Measurements from ENCODE around the gene EOGT. TPM values are rescaled to one million over a fixed set of nuclear protein-coding genes. Genes with fewer than 3 reads are reported as not detected.

The EOGT gene
- total and polyA plus RNA-seq, 2 experiments from 2014 or later: 11.9 to 27.2 TPM

DNA sequence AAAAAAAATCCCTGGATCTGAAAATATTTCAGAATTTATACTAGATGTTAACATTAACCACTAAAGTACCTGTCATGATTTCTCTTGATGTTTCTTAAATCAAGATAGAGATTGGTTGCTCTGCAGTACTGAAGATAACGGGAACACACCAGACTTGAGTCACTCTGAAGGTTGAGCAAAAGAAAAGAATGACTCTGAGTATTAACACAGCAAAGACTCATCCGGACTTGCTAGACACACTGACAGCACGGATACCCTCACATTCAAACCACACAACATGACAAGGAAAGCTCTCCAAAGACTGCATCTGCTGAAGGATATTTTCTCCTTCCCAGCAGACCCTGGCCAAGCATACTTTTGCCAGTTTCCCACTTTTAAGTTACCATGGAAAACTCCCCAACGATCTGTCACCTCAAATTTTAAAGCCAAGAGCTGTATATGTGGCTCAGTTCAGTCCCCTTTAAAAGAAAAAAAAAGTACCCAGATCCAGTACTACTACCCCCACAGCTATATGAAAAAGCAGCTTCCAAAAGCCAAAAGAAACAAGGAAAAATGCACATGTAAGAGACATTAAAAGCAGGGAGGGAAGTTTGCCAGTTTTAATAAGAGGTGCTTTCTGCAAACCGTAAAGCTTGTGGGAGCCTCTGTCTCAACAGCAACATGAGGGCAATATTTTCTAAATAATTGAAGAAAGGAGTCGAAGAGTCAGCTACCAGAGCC is 8.3 kb downstream of the EOGT start:
- H3K36me3 ChIP-seq (ENCODE audit: insufficient read depth): peaks cover 12% of the 10 kb centered on the region

More for the DNA sequence above, 8.3 kb downstream of the EOGT start:
- H3K4me1 ChIP-seq (ENCODE audit: insufficient read depth): peaks cover 16% of the 10 kb centered on the region; the same call in 1 of the 2 replicates
- H3F3A ChIP-seq (replicated peaks; ENCODE audit: low read depth): no peaks in the 10 kb centered on the region
- TF ChIP-seq POLR2AphosphoS5 (IDR thresholded peaks at IDR 0.05; ENCODE audit: low read depth) (no peak), STAT1 (IDR thresholded peaks at IDR 0.05; ENCODE audit: unreplicated experiment) (no peak), ETS1 (IDR thresholded peaks at IDR 0.05) (no peak), EZH2phosphoT487 (IDR thresholded peaks at IDR 0.05; ENCODE audit: unreplicated experiment) (no peak), ZNF462 (CRISPR knock-in tag; IDR thresholded peaks at IDR 0.05) (no peak), ZNF114 (CRISPR knock-in tag; IDR thresholded peaks at IDR 0.05) (no peak), EZH2 (IDR thresholded peaks at IDR 0.05; ENCODE audit: low read depth, unreplicated experiment) (no peak)
- TF ChIP-seq, protein P1, sequence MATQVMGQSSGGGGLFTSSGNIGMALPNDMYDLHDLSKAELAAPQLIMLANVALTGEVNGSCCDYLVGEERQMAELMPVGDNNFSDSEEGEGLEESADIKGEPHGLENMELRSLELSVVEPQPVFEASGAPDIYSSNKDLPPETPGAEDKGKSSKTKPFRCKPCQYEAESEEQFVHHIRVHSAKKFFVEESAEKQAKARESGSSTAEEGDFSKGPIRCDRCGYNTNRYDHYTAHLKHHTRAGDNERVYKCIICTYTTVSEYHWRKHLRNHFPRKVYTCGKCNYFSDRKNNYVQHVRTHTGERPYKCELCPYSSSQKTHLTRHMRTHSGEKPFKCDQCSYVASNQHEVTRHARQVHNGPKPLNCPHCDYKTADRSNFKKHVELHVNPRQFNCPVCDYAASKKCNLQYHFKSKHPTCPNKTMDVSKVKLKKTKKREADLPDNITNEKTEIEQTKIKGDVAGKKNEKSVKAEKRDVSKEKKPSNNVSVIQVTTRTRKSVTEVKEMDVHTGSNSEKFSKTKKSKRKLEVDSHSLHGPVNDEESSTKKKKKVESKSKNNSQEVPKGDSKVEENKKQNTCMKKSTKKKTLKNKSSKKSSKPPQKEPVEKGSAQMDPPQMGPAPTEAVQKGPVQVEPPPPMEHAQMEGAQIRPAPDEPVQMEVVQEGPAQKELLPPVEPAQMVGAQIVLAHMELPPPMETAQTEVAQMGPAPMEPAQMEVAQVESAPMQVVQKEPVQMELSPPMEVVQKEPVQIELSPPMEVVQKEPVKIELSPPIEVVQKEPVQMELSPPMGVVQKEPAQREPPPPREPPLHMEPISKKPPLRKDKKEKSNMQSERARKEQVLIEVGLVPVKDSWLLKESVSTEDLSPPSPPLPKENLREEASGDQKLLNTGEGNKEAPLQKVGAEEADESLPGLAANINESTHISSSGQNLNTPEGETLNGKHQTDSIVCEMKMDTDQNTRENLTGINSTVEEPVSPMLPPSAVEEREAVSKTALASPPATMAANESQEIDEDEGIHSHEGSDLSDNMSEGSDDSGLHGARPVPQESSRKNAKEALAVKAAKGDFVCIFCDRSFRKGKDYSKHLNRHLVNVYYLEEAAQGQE (IDR thresholded peaks at IDR 0.05; ENCODE audit: unreplicated experiment): no peak
- TF ChIP-seq, protein P2, sequence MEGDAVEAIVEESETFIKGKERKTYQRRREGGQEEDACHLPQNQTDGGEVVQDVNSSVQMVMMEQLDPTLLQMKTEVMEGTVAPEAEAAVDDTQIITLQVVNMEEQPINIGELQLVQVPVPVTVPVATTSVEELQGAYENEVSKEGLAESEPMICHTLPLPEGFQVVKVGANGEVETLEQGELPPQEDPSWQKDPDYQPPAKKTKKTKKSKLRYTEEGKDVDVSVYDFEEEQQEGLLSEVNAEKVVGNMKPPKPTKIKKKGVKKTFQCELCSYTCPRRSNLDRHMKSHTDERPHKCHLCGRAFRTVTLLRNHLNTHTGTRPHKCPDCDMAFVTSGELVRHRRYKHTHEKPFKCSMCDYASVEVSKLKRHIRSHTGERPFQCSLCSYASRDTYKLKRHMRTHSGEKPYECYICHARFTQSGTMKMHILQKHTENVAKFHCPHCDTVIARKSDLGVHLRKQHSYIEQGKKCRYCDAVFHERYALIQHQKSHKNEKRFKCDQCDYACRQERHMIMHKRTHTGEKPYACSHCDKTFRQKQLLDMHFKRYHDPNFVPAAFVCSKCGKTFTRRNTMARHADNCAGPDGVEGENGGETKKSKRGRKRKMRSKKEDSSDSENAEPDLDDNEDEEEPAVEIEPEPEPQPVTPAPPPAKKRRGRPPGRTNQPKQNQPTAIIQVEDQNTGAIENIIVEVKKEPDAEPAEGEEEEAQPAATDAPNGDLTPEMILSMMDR (conservative IDR thresholded peaks at IDR 0.05; ENCODE audit: low read depth in 2 of 2): no peak
- Mint-ChIP-seq H3K27me3 (ENCODE audit: insufficient read depth, low read depth, poor library complexity) (no peaks in the 10 kb centered on the region), H3K27ac (peak overlapping the region; percentile 20; the same call in 1 of the 2 replicates), H3K9me3 (no peaks in the 10 kb centered on the region), H3K36me3 (ENCODE audit: low read depth) (peaks cover 56% of the 10 kb centered on the region), H3K4me3 (no peak overlapping the region), H3K4me1 (peaks cover 24% of the 10 kb centered on the region)
- ATAC-seq (no peak), DNase-seq (ENCODE audit: low spot score) (no peak)
- no peaks in the 10 kb centered on the region for H4K20me1 ChIP-seq (replicated peaks; ENCODE audit: insufficient read depth)
- H3K27ac ChIP-seq (ENCODE audit: low read depth): no peak overlapping the region
- H3K79me2 ChIP-seq (replicated peaks; ENCODE audit: insufficient read depth): no peaks in the 10 kb centered on the region
- no peaks in the 10 kb centered on the region for H3K9me2 ChIP-seq (ENCODE audit: insufficient read depth)
- no peak overlapping the region for H3K4me2 ChIP-seq
- H2AFZ ChIP-seq: no peak overlapping the region
- no peaks in the 10 kb centered on the region for H3K27me3 ChIP-seq (ENCODE audit: insufficient read depth)
- H3K4me3 ChIP-seq: no peak overlapping the region

Data from GM23338 (cell line).